Glutamatergic neuron (in vitro differentiated cells): ENCODE results near the gene ZNF558. TPM values are rescaled to one million over a fixed set of nuclear protein-coding genes. Genes with fewer than 3 reads are reported as not detected.

Experiments used
- total RNA-seq: library from RNA; stranded (reverse); fragmentation: NEBNext Ultra II Directional; extraction: Animal tissue kit (Norgen Biotek cat#: 25700); gene quantifications from one replicate; pipeline ENCODE4 v1.2.1, GENCODE V29; 2021; ENCODE audit not compliant: unreplicated experiment

Gene ZNF558
- total RNA-seq, 1 donor from 2014 or later, result 11.7 TPM

Other genes with a start within 250 kb of the ZNF558 start
- 87.6 TPM for gene ADAMTS10, start 221.6 kb downstream of the ZNF558 start, total RNA-seq
- gene NFILZ, start 201.7 kb downstream of the ZNF558 start, total RNA-seq, result not detected
- gene ACTL9, start 133.5 kb downstream of the ZNF558 start, total RNA-seq, result not detected
- not detected for gene OR2Z1, start 110.7 kb downstream of the ZNF558 start, total RNA-seq
- not detected for gene MBD3L1, start 73 bp upstream of the ZNF558 start, total RNA-seq
- not detected for gene MUC16, start 178.1 kb upstream of the ZNF558 start, total RNA-seq